Activated CD8-positive, alpha-beta memory T cell treated with anti-CD3 and anti-CD28 coated beads, Interleukin-2, amount 50 U/mL, for 1 hour (primary cell): ENCODE data around the gene PHF13.
"Not testable (repeated sequence)": the region's sequence is repeated elsewhere in the genome, so short reads cannot be mapped to it uniquely, and the experiment has no call there.

Experiments
- DNase-seq: peaks from one replicate; pipeline ENCODE4 v3.0.0-alpha.2; 2020; ENCODE audit errors: extremely low read depth

PHF13 gene

GRCh38 chr1:6587261-6588005, 26.1 kb upstream of the PHF13 start:
- no peak for DNase-seq

GRCh38 chr1:6588128-6588892, 25.2 kb upstream of the PHF13 start:
- no peak for DNase-seq

- DNase-seq: no peak
Observed at GRCh38 chr1:6588893-6589520, 24.5 kb upstream of the PHF13 start.

GRCh38 chr1:6590046-6590445, 23.5 kb upstream of the PHF13 start:
- no peak for DNase-seq

- DNase-seq: no peak
Observed at GRCh38 chr1:6591222-6591621, 22.3 kb upstream of the PHF13 start.

- DNase-seq: no peak
Observed at GRCh38 chr1:6591644-6592043, 21.9 kb upstream of the PHF13 start.

- no peak for DNase-seq
Observed at GRCh38 chr1:6592441-6592840, 21.1 kb upstream of the PHF13 start.

- DNase-seq: no peak
Observed at GRCh38 chr1:6592865-6593593, 20.5 kb upstream of the PHF13 start.

- DNase-seq: no peak
Observed at GRCh38 chr1:6593810-6594209, 19.7 kb upstream of the PHF13 start.

GRCh38 chr1:6594977-6595740, 18.4 kb upstream of the PHF13 start:
- no peak for DNase-seq

GRCh38 chr1:6596351-6596750, 17.2 kb upstream of the PHF13 start:
- DNase-seq: no peak

GRCh38 chr1:6596886-6597776, 16.4 kb upstream of the PHF13 start:
- no peak for DNase-seq

- DNase-seq: no peak
Observed at GRCh38 chr1:6597777-6598131, 15.8 kb upstream of the PHF13 start.

GRCh38 chr1:6599141-6599975, 14.2 kb upstream of the PHF13 start:
- peak; percentile 24 for DNase-seq

- DNase-seq: not testable (repeated sequence)
Observed at GRCh38 chr1:6599991-6600390, 13.5 kb upstream of the PHF13 start.

- no peak for DNase-seq
Observed at GRCh38 chr1:6600410-6601048, 13.0 kb upstream of the PHF13 start.

- DNase-seq: peak; percentile 51
Observed at GRCh38 chr1:6601049-6601922, 12.2 kb upstream of the PHF13 start.
